HEK293 (cell line): ENCODE results near the gene KAT5.

Experiments
- CTCF ChIA-PET: fragments of 350-600 bp; formaldehyde crosslinking; extraction: SDS; loops from one replicate; lab custom pipeline; 2021; ENCODE audit warnings: antibody characterized with exemption; lab: Yijun Ruan, JAX
- POLR2A ChIA-PET: fragments of 300-600 bp; formaldehyde crosslinking; extraction: SDS; loops from one replicate; lab custom pipeline; 2020; ENCODE audit warnings: antibody characterized with exemption, inconsistent platforms; lab: Yijun Ruan, JAX
- H3K27ac ChIP-seq: fragments of 200-500 bp; sonication (Bioruptor generic); 2 replicates; pipeline ENCODE4 v1.5.1; 2014; ENCODE audit warnings: low read depth, low read length, control low read depth, inconsistent platforms; ENCODE audit errors: extremely low read depth
- H3K36me3 ChIP-seq, 2 experiments: fragments of 200-500 bp in 1 of 2; sonication (Bioruptor generic) in 1 of 2; 1 replicate in 1 of 2; 2 replicates in 1 of 2; pipeline ENCODE4 v1.5.1; 2014 to 2017; ENCODE audit warnings: inconsistent platforms in 2 of 2, low read length in 2 of 2; ENCODE audit not compliant: control insufficient read depth in 2 of 2, insufficient read depth in 1 of 2
- H3K4me1 ChIP-seq: fragments of 200-500 bp; sonication (Bioruptor generic); 2 replicates; pipeline ENCODE4 v1.5.1; 2014; ENCODE audit warnings: mild to moderate bottlenecking, low read length, inconsistent platforms; ENCODE audit not compliant: control insufficient read depth, insufficient read depth
- H3K4me3 ChIP-seq: 2 replicates; pipeline ENCODE4 v1.5.1; 2011; ENCODE audit warnings: low read depth, mild to moderate bottlenecking, control low read depth, low read length, moderate library complexity
- H3K9me3 ChIP-seq: fragments of 200-500 bp; sonication (Bioruptor generic); 2 replicates; pipeline ENCODE4 v1.5.1; 2014; ENCODE audit warnings: low read depth, low read length, inconsistent platforms; ENCODE audit not compliant: control insufficient read depth, insufficient read depth
- GLIS1 ChIP-seq: fragments of 450-650 bp; formaldehyde crosslinking; IDR thresholded peaks from 2 replicates; pipeline ENCODE4 v1.5.1; 2016; ENCODE audit warnings: missing biosample characterization, missing genetic modification characterization
- GLIS2 ChIP-seq: fragments of 450-650 bp; formaldehyde crosslinking; IDR thresholded peaks from 2 replicates; pipeline ENCODE4 v1.5.1; 2016; ENCODE audit warnings: missing biosample characterization, missing genetic modification characterization
- KLF7 ChIP-seq: fragments of 450-650 bp; formaldehyde crosslinking; IDR thresholded peaks from 2 replicates; pipeline ENCODE4 v1.5.1; 2016; ENCODE audit warnings: missing biosample characterization, missing genetic modification characterization, borderline replicate concordance
- KLF8 ChIP-seq: fragments of 450-650 bp; formaldehyde crosslinking; IDR thresholded peaks from 2 replicates; pipeline ENCODE4 v1.5.1; 2016; ENCODE audit warnings: missing biosample characterization, missing genetic modification characterization
- SETDB1 ChIP-seq: IDR thresholded peaks from one replicate; pipeline ENCODE4 v1.6.1; 2017; ENCODE audit warnings: mild to moderate bottlenecking, low read length, moderate library complexity, mixed read lengths; ENCODE audit not compliant: insufficient read length
- YY2 ChIP-seq: fragments of 450-650 bp; formaldehyde crosslinking; IDR thresholded peaks from 2 replicates; pipeline ENCODE4 v1.5.1; 2016; ENCODE audit warnings: missing biosample characterization, missing genetic modification characterization
- ZBTB8A ChIP-seq: fragments of 450-650 bp; formaldehyde crosslinking; IDR thresholded peaks from 2 replicates; pipeline ENCODE4 v1.5.1; 2016; ENCODE audit warnings: missing biosample characterization, missing genetic modification characterization
- ZFHX2 ChIP-seq: fragments of 450-650 bp; formaldehyde crosslinking; conservative IDR thresholded peaks from 2 replicates; pipeline ENCODE4 v1.5.1; 2016; ENCODE audit warnings: missing biosample characterization, missing genetic modification characterization
- ZNF133 ChIP-seq: fragments of 450-650 bp; formaldehyde crosslinking; IDR thresholded peaks from 2 replicates; pipeline ENCODE4 v1.5.1; 2016; ENCODE audit warnings: missing biosample characterization, missing genetic modification characterization
- ZNF501 ChIP-seq: fragments of 450-650 bp; formaldehyde crosslinking; IDR thresholded peaks from 2 replicates; pipeline ENCODE4 v1.5.1; 2016; ENCODE audit warnings: missing biosample characterization, missing genetic modification characterization
- ZNF561 ChIP-seq: fragments of 450-650 bp; IDR thresholded peaks from 2 replicates; pipeline ENCODE4 v1.5.1; 2018; ENCODE audit warnings: missing biosample characterization, missing genetic modification characterization, borderline replicate concordance
- ZNF654 ChIP-seq: fragments of 450-650 bp; formaldehyde crosslinking; IDR thresholded peaks from 2 replicates; pipeline ENCODE4 v1.5.1; 2016; ENCODE audit warnings: low read depth, missing biosample characterization, missing genetic modification characterization
- ZNF707 ChIP-seq: fragments of 450-650 bp; formaldehyde crosslinking; IDR thresholded peaks from 2 replicates; pipeline ENCODE4 v1.5.1; 2016; ENCODE audit warnings: missing biosample characterization, missing genetic modification characterization
- ZNF747 ChIP-seq: fragments of 450-650 bp; formaldehyde crosslinking; IDR thresholded peaks from 2 replicates; pipeline ENCODE4 v1.5.1; 2016; ENCODE audit warnings: missing biosample characterization, missing genetic modification characterization
- ZNF843 ChIP-seq: fragments of 450-650 bp; formaldehyde crosslinking; IDR thresholded peaks from 2 replicates; pipeline ENCODE4 v1.5.1; 2016; ENCODE audit warnings: missing biosample characterization, missing genetic modification characterization
- TF ChIP-seq, protein P1 (sequence below): fragments of 450-650 bp; formaldehyde crosslinking; IDR thresholded peaks from 2 replicates; pipeline ENCODE4 v1.5.1; 2016; ENCODE audit warnings: missing biosample characterization, missing genetic modification characterization, borderline replicate concordance
- TF ChIP-seq, protein P2 (sequence below): fragments of 450-650 bp; formaldehyde crosslinking; IDR thresholded peaks from 2 replicates; pipeline ENCODE4; 2016; ENCODE audit warnings: missing biosample characterization, missing genetic modification characterization
- TF ChIP-seq, protein P3 (sequence below): IDR thresholded peaks from 2 replicates; pipeline ENCODE4 v1.6.1; 2011; ENCODE audit warnings: mild to moderate bottlenecking, low read depth, low read length, borderline replicate concordance
- TF ChIP-seq, protein P4 (sequence below): fragments of 450-650 bp; formaldehyde crosslinking; IDR thresholded peaks from 2 replicates; pipeline ENCODE4 v1.5.0; 2017; ENCODE audit warnings: missing biosample characterization, missing genetic modification characterization, borderline replicate concordance
- TF ChIP-seq, protein P5 (sequence below): fragments of 450-650 bp; formaldehyde crosslinking; IDR thresholded peaks from 2 replicates; pipeline ENCODE4 v1.5.1; 2017; ENCODE audit warnings: missing biosample characterization, missing genetic modification characterization
- TF ChIP-seq, protein P6 (sequence below): fragments of 450-650 bp; formaldehyde crosslinking; IDR thresholded peaks from 2 replicates; pipeline ENCODE4 v1.5.1; 2016; ENCODE audit warnings: missing biosample characterization, missing genetic modification characterization
- TF ChIP-seq, protein P7 (sequence below): fragments of 450-650 bp; formaldehyde crosslinking; IDR thresholded peaks from 2 replicates; pipeline ENCODE4 v1.5.1; 2016; ENCODE audit warnings: missing biosample characterization, missing genetic modification characterization

The KAT5 gene

DNA sequence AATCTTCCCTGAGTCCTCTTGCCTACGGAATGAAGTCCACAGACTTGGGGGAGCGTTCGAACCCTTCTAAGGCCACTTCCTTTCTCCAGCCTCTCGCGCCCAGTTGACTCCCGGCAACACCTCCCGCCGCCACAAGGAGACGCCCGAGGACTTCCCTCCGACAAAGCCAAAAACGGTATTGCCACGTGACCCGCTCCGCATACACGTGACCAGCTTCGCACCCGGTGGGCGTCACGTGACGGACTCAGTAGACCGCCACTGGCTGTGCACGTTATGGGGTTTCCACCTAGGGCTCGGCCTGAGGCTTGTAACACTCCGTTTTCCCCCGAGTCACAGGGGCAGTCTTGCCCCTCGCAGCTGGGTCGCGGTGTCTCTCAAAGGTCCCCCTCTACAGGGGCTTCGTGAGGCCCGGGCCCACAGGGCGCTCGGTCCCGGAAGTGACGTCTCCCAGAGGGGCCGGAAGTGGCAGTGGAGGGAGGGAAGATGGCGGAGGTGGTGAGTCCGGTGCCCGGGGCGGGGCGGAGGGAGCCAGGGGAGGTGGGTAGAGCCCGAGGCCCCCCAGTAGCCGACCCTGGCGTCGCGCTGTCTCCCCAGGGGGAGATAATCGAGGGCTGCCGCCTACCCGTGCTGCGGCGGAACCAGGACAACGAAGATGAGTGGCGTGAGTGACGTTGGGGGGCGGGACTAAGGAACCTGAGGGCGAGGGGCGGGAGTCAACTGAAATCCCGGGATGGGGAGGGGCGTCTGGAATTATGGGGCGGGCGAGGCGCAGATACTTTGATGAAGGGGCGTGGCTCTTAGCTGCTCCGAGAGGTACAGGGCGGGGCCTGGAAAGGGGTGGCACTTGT is at the start of gene KAT5:
TSS of gene KAT5 (plus strand) at position 468 of the 848 bp plus-strand sequence. CDS start at position 484, 16 bp downstream.
- Histone ChIP-seq H3K4me3 (peak within 1 kb of the TSS; percentile 55), H3K4me1 (no peaks in the 10 kb centered on the region), H3K9me3 (no peaks in the 10 kb centered on the region), H3K36me3 (peaks cover 5 to 43% of the 10 kb centered on the region in 2 experiments; a peak in 2 of 3 replicates), H3K27ac (peak within 1 kb of the TSS; percentile 60)
- POLR2A ChIA-PET, result interaction anchor here (0.6 to 3.1 kb wide), 23 partner anchors 8 to 1642 kb away, joined by 3 to 55 read pairs (median 4); partner anchors contain the start of genes CCDC85B, CFL1, FIBP and MUS81
- CTCF ChIA-PET, result interaction anchor here (0.6 to 2.8 kb wide), 43 partner anchors 8 to 406 kb away, joined by 3 to 41 read pairs (median 4); partner anchors contain the start of genes FAM89B, FIBP, MUS81 and RNASEH2C
- TF ChIP-seq ZNF133 (tag by site-specific recombination) (no peak), ZNF561 (tag by site-specific recombination) (0 out of 2 replicates have a peak, but pooled peaks have one; percentile 57), ZNF843 (tag by site-specific recombination) (peak; percentile 79; the same call in 1 of the 2 replicates), GLIS2 (tag by site-specific recombination) (peak; percentile 91), ZNF501 (tag by site-specific recombination) (peak; percentile 98), ZNF654 (tag by site-specific recombination) (peak; percentile 81), ZBTB8A (tag by site-specific recombination) (peak; percentile 79), SETDB1 (peak; percentile 63), KLF8 (tag by site-specific recombination) (peak; percentile 67), YY2 (tag by site-specific recombination) (peak; percentile 94), ZFHX2 (tag by site-specific recombination) (peak; percentile 58; the same call in 1 of the 2 replicates), GLIS1 (tag by site-specific recombination) (peak; percentile 86), KLF7 (tag by site-specific recombination) (peak; percentile 16; the same call in 1 of the 2 replicates), ZNF747 (tag by site-specific recombination) (no peak), ZNF707 (tag by site-specific recombination) (no peak)
- TF ChIP-seq, protein P1, sequence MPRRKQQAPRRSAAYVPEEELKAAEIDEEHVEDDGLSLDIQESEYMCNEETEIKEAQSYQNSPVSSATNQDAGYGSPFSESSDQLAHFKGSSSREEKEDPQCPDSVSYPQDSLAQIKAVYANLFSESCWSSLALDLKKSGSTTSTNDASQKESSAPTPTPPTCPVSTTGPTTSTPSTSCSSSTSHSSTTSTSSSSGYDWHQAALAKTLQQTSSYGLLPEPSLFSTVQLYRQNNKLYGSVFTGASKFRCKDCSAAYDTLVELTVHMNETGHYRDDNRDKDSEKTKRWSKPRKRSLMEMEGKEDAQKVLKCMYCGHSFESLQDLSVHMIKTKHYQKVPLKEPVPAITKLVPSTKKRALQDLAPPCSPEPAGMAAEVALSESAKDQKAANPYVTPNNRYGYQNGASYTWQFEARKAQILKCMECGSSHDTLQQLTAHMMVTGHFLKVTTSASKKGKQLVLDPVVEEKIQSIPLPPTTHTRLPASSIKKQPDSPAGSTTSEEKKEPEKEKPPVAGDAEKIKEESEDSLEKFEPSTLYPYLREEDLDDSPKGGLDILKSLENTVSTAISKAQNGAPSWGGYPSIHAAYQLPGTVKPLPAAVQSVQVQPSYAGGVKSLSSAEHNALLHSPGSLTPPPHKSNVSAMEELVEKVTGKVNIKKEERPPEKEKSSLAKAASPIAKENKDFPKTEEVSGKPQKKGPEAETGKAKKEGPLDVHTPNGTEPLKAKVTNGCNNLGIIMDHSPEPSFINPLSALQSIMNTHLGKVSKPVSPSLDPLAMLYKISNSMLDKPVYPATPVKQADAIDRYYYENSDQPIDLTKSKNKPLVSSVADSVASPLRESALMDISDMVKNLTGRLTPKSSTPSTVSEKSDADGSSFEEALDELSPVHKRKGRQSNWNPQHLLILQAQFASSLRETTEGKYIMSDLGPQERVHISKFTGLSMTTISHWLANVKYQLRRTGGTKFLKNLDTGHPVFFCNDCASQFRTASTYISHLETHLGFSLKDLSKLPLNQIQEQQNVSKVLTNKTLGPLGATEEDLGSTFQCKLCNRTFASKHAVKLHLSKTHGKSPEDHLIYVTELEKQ (tag by site-specific recombination), result peak; percentile 29; the same call in 1 of the 2 replicates
- TF ChIP-seq, protein P2, sequence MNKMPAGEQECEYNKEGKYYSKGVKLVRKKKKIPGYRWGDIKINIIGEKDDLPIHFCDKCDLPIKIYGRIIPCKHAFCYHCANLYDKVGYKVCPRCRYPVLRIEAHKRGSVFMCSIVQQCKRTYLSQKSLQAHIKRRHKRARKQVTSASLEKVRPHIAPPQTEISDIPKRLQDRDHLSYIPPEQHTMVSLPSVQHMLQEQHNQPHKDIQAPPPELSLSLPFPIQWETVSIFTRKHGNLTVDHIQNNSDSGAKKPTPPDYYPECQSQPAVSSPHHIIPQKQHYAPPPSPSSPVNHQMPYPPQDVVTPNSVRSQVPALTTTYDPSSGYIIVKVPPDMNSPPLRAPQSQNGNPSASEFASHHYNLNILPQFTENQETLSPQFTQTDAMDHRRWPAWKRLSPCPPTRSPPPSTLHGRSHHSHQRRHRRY, result 0 out of 2 replicates have a peak, but pooled peaks have one; percentile 52
- TF ChIP-seq, protein P3, sequence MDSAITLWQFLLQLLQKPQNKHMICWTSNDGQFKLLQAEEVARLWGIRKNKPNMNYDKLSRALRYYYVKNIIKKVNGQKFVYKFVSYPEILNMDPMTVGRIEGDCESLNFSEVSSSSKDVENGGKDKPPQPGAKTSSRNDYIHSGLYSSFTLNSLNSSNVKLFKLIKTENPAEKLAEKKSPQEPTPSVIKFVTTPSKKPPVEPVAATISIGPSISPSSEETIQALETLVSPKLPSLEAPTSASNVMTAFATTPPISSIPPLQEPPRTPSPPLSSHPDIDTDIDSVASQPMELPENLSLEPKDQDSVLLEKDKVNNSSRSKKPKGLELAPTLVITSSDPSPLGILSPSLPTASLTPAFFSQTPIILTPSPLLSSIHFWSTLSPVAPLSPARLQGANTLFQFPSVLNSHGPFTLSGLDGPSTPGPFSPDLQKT, result no peak; the same call in 1 of the 2 replicates
- TF ChIP-seq, protein P4, sequence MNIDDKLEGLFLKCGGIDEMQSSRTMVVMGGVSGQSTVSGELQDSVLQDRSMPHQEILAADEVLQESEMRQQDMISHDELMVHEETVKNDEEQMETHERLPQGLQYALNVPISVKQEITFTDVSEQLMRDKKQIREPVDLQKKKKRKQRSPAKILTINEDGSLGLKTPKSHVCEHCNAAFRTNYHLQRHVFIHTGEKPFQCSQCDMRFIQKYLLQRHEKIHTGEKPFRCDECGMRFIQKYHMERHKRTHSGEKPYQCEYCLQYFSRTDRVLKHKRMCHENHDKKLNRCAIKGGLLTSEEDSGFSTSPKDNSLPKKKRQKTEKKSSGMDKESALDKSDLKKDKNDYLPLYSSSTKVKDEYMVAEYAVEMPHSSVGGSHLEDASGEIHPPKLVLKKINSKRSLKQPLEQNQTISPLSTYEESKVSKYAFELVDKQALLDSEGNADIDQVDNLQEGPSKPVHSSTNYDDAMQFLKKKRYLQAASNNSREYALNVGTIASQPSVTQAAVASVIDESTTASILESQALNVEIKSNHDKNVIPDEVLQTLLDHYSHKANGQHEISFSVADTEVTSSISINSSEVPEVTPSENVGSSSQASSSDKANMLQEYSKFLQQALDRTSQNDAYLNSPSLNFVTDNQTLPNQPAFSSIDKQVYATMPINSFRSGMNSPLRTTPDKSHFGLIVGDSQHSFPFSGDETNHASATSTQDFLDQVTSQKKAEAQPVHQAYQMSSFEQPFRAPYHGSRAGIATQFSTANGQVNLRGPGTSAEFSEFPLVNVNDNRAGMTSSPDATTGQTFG (tag by site-specific recombination), result no peak; the same call in 1 of the 2 replicates
- TF ChIP-seq, protein P5, sequence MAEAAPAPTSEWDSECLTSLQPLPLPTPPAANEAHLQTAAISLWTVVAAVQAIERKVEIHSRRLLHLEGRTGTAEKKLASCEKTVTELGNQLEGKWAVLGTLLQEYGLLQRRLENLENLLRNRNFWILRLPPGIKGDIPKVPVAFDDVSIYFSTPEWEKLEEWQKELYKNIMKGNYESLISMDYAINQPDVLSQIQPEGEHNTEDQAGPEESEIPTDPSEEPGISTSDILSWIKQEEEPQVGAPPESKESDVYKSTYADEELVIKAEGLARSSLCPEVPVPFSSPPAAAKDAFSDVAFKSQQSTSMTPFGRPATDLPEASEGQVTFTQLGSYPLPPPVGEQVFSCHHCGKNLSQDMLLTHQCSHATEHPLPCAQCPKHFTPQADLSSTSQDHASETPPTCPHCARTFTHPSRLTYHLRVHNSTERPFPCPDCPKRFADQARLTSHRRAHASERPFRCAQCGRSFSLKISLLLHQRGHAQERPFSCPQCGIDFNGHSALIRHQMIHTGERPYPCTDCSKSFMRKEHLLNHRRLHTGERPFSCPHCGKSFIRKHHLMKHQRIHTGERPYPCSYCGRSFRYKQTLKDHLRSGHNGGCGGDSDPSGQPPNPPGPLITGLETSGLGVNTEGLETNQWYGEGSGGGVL, result peak; percentile 60
- TF ChIP-seq, protein P6, sequence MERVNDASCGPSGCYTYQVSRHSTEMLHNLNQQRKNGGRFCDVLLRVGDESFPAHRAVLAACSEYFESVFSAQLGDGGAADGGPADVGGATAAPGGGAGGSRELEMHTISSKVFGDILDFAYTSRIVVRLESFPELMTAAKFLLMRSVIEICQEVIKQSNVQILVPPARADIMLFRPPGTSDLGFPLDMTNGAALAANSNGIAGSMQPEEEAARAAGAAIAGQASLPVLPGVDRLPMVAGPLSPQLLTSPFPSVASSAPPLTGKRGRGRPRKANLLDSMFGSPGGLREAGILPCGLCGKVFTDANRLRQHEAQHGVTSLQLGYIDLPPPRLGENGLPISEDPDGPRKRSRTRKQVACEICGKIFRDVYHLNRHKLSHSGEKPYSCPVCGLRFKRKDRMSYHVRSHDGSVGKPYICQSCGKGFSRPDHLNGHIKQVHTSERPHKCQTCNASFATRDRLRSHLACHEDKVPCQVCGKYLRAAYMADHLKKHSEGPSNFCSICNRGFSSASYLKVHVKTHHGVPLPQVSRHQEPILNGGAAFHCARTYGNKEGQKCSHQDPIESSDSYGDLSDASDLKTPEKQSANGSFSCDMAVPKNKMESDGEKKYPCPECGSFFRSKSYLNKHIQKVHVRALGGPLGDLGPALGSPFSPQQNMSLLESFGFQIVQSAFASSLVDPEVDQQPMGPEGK (tag by site-specific recombination), result peak; percentile 99
- TF ChIP-seq, protein P7, sequence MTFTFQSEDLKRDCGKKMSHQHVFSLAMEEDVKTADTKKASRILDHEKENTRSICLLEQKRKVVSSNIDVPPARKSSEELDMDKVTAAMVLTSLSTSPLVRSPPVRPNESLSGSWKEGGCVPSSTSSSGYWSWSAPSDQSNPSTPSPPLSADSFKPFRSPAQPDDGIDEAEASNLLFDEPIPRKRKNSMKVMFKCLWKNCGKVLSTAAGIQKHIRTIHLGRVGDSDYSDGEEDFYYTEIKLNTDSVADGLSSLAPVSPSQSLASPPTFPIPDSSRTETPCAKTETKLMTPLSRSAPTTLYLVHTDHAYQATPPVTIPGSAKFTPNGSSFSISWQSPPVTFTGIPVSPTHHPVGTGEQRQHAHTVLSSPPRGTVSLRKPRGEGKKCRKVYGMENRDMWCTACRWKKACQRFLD (tag by site-specific recombination), result peak; percentile 92
